Osteocyte (in vitro differentiated cells): ENCODE results near the gene DICER1. TPM values are rescaled to one million over a fixed set of nuclear protein-coding genes. Genes with fewer than 3 reads are reported as not detected.

Experiments
- DNase-seq: peaks from one replicate; pipeline ENCODE4 v3.0.0; 2021; ENCODE audit warnings: mixed read lengths; ENCODE audit not compliant: unreplicated experiment; ENCODE audit errors: extremely low spot score
- H3K27ac Mint-ChIP-seq: one replicate; pipeline ENCODE4 v1.8.0; 2021; ENCODE audit warnings: mild to moderate bottlenecking, mixed read lengths; ENCODE audit not compliant: unreplicated experiment
- H3K27me3 Mint-ChIP-seq: one replicate; pipeline ENCODE4 v1.8.0; 2021; ENCODE audit warnings: mixed read lengths; ENCODE audit not compliant: unreplicated experiment
- H3K36me3 Mint-ChIP-seq: one replicate; pipeline ENCODE4 v1.8.0; 2021; ENCODE audit warnings: mixed read lengths; ENCODE audit not compliant: unreplicated experiment
- H3K4me1 Mint-ChIP-seq: one replicate; pipeline ENCODE4 v1.8.0; 2021; ENCODE audit warnings: mixed read lengths; ENCODE audit not compliant: unreplicated experiment
- H3K4me3 Mint-ChIP-seq: one replicate; pipeline ENCODE4 v1.8.0; 2021; ENCODE audit warnings: mild to moderate bottlenecking, moderate library complexity, mixed read lengths; ENCODE audit not compliant: unreplicated experiment
- H3K9me3 Mint-ChIP-seq: one replicate; pipeline ENCODE4 v1.8.0; 2021; ENCODE audit warnings: mixed read lengths; ENCODE audit not compliant: unreplicated experiment
- CTCF ChIP-seq: fragments of 200-600 bp; sonication (generic); IDR thresholded peaks from 2 replicates; pipeline ENCODE4 v1.5.0; 2021; ENCODE audit warnings: antibody characterized with exemption, mild to moderate bottlenecking, moderate library complexity
- total RNA-seq: library from RNA; stranded (reverse); gene quantifications from 2 replicates; pipeline ENCODE4 v1.2.1, GENCODE V29; 2021

Gene DICER1
- total RNA-seq, 1 donor from 2014 or later = 55.9 TPM

- Mint-ChIP-seq H3K36me3 (peaks cover 42% of the 10 kb centered on the region), H3K9me3 (no peaks in the 10 kb centered on the region), H3K4me3 (no peak overlapping the region), H3K27me3 (no peaks in the 10 kb centered on the region), H3K27ac (no peak overlapping the region), H3K4me1 (peaks cover 34% of the 10 kb centered on the region)
- TF ChIP-seq CTCF = no peak
- no peak for DNase-seq
Observed at GRCh38 chr14:95095996-95096395, 61.3 kb downstream of the DICER1 start.

GRCh38 chr14:95092723-95093122 is 64.6 kb downstream of the DICER1 start:
- Mint-ChIP-seq H3K9me3 (no peaks in the 10 kb centered on the region), H3K4me3 (no peak overlapping the region), H3K4me1 (peaks cover 36% of the 10 kb centered on the region), H3K36me3 (peaks cover 62% of the 10 kb centered on the region), H3K27me3 (no peaks in the 10 kb centered on the region), H3K27ac (no peak overlapping the region)
- DNase-seq = no peak
- no peak for TF ChIP-seq CTCF

GRCh38 chr14:95091581-95091980 is 65.7 kb downstream of the DICER1 start:
- Mint-ChIP-seq H3K4me1 (peaks cover 30% of the 10 kb centered on the region), H3K27me3 (no peaks in the 10 kb centered on the region), H3K27ac (no peak overlapping the region), H3K4me3 (no peak overlapping the region), H3K9me3 (no peaks in the 10 kb centered on the region), H3K36me3 (peaks cover 64% of the 10 kb centered on the region)
- DNase-seq = no peak
- TF ChIP-seq CTCF = no peak

GRCh38 chr14:95088665-95089064 is 68.7 kb downstream of the DICER1 start:
- H3K27me3 Mint-ChIP-seq = no peaks in the 10 kb centered on the region
- H3K4me3 Mint-ChIP-seq = no peak overlapping the region
- no peak for DNase-seq
- H3K9me3 Mint-ChIP-seq = no peaks in the 10 kb centered on the region
- peaks cover 46% of the 10 kb centered on the region for H3K36me3 Mint-ChIP-seq
- TF ChIP-seq CTCF = no peak
- H3K4me1 Mint-ChIP-seq = peaks cover 38% of the 10 kb centered on the region
- no peak overlapping the region for H3K27ac Mint-ChIP-seq

- no peak overlapping the region for H3K4me3 Mint-ChIP-seq
- TF ChIP-seq CTCF = no peak
- DNase-seq = no peak
- no peaks in the 10 kb centered on the region for H3K27me3 Mint-ChIP-seq
- peaks cover 38% of the 10 kb centered on the region for H3K4me1 Mint-ChIP-seq
- peaks cover 40% of the 10 kb centered on the region for H3K36me3 Mint-ChIP-seq
- H3K27ac Mint-ChIP-seq = peak overlapping the region; percentile 33
- no peaks in the 10 kb centered on the region for H3K9me3 Mint-ChIP-seq
Observed at GRCh38 chr14:95087619-95088018, 69.7 kb downstream of the DICER1 start.
